ENCODE results near the gene CHIC1. TPM values are rescaled to one million over a fixed set of nuclear protein-coding genes. Genes with fewer than 3 reads are reported as not detected.
"Not testable (repeated sequence)": the region's sequence is repeated elsewhere in the genome, so short reads cannot be mapped to it uniquely, and the experiment has no call there.

Gene CHIC1
- total RNA-seq, 2 donors from 2014 or later = 8.5 to 18.9 TPM

DNA sequence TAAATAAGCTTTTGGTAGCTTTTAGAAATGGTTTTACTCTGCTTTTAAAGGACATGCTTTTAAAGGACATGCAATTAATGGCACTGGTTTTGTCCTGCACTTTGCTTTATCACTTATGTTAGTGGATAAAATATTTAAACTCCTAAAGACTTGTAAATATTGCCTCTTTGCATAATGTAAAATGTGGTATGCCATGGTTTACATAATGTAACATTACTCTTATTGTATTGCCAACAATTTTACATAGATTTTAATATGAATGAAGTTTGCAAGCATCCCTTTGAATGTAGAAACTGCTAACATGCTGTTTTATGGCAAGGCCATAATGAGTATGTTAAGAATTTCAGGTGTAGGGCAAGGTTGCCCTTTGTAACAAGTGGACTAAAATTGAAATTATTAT is 118.4 kb downstream of the CHIC1 start:
- no peaks in the 10 kb centered on the region for H3K27me3 ChIP-seq (replicated peaks; ENCODE audit: insufficient read depth)
- DNase-seq (ENCODE audit: low spot score) = no peak
- H3K27ac ChIP-seq = no peak overlapping the region
- no peaks in the 10 kb centered on the region for H3K9me3 ChIP-seq
- no peaks in the 10 kb centered on the region for H3K36me3 ChIP-seq
- H3K4me3 ChIP-seq = no peak overlapping the region
- TF ChIP-seq CTCF (IDR thresholded peaks at IDR 0.05) = no peak
- H3K4me1 ChIP-seq (ENCODE audit: control insufficient read depth in 1 of 2, low read depth in 2 of 2) = no peaks in the 10 kb centered on the region
- ATAC-seq (ENCODE audit: insufficient number of reproducible peaks, low FRiP score, low read depth) = no peak

DNA sequence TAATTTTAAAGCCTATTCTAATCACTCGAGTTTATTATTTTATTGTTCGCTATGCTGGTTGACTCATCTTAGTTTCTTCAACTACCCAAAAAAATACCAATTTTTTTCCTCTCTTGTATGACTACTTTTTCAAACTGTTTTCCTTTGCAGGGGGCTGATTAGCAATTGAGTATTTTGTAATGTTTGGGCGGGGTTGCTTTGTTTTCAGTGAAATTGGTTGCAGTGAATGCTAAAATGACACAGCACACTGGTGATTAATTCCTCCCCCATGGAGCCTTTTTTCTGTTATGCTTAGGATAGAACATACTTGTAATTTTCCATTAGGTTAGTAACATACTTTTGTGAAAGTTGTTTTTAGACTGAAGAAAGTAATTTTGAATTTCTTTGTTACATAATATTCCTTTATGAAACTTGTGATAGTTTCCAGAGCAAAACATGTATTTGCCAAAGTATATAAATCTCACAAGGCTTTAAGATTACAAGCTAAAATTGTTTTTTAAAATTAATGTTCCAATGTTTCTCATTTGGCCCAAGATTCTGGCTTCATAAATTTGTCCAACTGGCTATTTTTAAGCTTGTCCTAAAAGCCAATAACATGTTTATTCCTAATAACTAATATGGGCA is 120.4 kb downstream of the CHIC1 start:
- no peaks in the 10 kb centered on the region for H3K36me3 ChIP-seq

DNA sequence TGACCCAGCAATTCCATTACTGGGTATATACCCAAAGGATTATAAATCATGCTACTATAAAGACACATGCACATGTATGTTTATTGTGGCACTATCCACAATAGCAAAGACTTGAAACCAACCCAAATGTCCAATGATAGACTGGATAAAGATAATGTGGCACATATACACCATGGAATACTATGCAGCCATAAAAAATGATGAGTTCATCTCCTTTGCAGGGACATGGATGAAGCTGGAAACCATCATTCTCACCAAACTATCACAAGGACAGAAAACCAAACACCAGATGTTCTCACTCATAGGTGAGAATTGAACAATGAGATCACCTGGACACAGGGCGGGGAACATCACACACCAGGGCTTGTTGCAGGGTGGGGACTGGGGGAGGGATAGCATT is 144.0 kb downstream of the CHIC1 start:
- DNase-seq (ENCODE audit: low spot score); ATAC-seq (ENCODE audit: insufficient number of reproducible peaks, low FRiP score, low read depth); H3K4me1 ChIP-seq (ENCODE audit: control insufficient read depth in 1 of 2, low read depth in 2 of 2); H3K36me3 ChIP-seq; H3K27ac ChIP-seq; H3K27me3 ChIP-seq (replicated peaks; ENCODE audit: insufficient read depth); H3K9me3 ChIP-seq; H3K4me3 ChIP-seq: not testable (repeated sequence)

More for the DNA sequence above, 120.4 kb downstream of the CHIC1 start:
- Histone ChIP-seq H3K27ac (no peak overlapping the region), H3K27me3 (replicated peaks; ENCODE audit: insufficient read depth) (no peaks in the 10 kb centered on the region), H3K4me1 (ENCODE audit: control insufficient read depth in 1 of 2, low read depth in 2 of 2) (no peaks in the 10 kb centered on the region), H3K4me3 (no peak overlapping the region), H3K9me3 (no peaks in the 10 kb centered on the region)
- no peak for TF ChIP-seq CTCF (IDR thresholded peaks at IDR 0.05)
- DNase-seq (ENCODE audit: low spot score) (no peak), ATAC-seq (ENCODE audit: insufficient number of reproducible peaks, low FRiP score, low read depth) (no peak)

DNA sequence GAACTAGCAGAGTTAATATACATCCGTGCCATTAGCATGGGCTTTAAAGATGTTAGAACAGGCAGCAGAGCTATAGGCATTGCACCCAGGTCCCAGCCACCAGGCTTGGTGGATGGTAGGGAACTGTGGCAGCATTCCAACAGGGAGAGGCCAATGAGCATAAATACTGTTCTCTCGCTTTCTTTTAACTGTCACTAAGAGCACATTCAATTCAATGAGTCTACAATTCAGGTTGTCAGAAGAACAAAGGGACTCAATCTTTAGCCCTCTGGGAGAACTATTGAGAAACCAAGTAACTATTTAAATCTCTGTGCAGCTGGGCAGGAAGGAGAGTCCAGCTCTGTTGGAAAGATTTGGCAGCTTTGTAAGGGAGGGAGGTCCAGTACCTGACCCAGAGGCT is 165.6 kb downstream of the CHIC1 start:
- H3K27ac ChIP-seq = no peak overlapping the region
- TF ChIP-seq CTCF (IDR thresholded peaks at IDR 0.05) = no peak
- no peak for DNase-seq (ENCODE audit: low spot score)
- H3K9me3 ChIP-seq = no peaks in the 10 kb centered on the region
- H3K27me3 ChIP-seq (replicated peaks; ENCODE audit: insufficient read depth) = no peaks in the 10 kb centered on the region
- no peak overlapping the region for H3K4me3 ChIP-seq
- H3K4me1 ChIP-seq (ENCODE audit: control insufficient read depth in 1 of 2, low read depth in 2 of 2) = no peaks in the 10 kb centered on the region
- ATAC-seq (ENCODE audit: insufficient number of reproducible peaks, low FRiP score, low read depth) = no peak
- H3K36me3 ChIP-seq = no peaks in the 10 kb centered on the region

Other genes with a start within 250 kb of the CHIC1 start
- not detected for gene CDX4, start 116.1 kb upstream of the CHIC1 start, total RNA-seq

Data from thoracic aorta (tissue), 2 donors.